GM19324 (cell line): Measurements from ENCODE around the gene XAGE2.

ENCODE experiments used
- ATAC-seq: cut with Tn5 transposase; IDR thresholded peaks from one replicate; pipeline ENCODE4 v1.9.1; 2021; ENCODE audit warnings: mild to moderate bottlenecking, moderate library complexity; ENCODE audit not compliant: unreplicated experiment, low FRiP score

The XAGE2 gene

GRCh38 chrX:52422884-52423283 lies 54.1 kb downstream of the XAGE2 start:
- no peak for ATAC-seq

GRCh38 chrX:52424656-52425055 lies 55.8 kb downstream of the XAGE2 start:
- no peak for ATAC-seq
